Activated CD4-positive, alpha-beta T cell treated with anti-CD3 and anti-CD28 coated beads, Interleukin-2, amount 50 U/mL, for 1 hour (primary cell): ENCODE data around the gene SLC50A1.

Source experiments
- DNase-seq: peaks from one replicate; pipeline ENCODE4 v3.0.0-alpha.2; 2020

Gene SLC50A1

GRCh38 chr1:155135415-155136028 lies at the start of gene SLC50A1:
TSS of gene SLC50A1 (plus strand) at chr1:155135852. CDS start at chr1:155135912, 60 bp downstream.
- peak; percentile 91 for DNase-seq

GRCh38 chr1:155086128-155086741 lies 49.4 kb upstream of the SLC50A1 start:
- DNase-seq: peak; percentile 80

DNA sequence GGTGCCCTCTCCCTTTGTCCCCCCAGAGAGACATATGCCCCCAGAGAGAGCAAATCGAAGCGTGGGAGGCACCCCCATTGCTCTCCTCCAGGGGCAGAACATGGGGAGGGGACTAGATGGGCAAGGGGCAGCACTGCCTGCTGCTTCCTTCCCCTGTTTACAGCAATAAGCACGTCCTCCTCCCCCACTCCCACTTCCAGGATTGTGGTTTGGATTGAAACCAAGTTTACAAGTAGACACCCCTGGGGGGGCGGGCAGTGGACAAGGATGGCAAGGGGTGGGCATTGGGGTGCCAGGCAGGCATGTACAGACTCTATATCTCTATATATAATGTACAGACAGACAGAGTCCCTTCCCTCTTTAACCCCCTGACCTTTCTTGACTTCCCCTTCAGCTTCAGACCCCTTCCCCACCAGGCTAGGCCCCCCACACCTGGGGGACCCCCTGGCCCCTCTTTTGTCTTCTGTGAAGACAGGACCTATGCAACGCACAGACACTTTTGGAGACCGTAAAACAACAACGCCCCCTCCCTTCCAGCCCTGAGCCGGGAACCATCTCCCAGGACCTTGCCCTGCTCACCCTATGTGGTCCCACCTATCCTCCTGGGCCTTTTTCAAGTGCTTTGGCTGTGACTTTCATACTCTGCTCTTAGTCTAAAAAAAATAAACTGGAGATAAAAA lies 48.7 kb upstream of the SLC50A1 start:
- DNase-seq: no peak

DNA sequence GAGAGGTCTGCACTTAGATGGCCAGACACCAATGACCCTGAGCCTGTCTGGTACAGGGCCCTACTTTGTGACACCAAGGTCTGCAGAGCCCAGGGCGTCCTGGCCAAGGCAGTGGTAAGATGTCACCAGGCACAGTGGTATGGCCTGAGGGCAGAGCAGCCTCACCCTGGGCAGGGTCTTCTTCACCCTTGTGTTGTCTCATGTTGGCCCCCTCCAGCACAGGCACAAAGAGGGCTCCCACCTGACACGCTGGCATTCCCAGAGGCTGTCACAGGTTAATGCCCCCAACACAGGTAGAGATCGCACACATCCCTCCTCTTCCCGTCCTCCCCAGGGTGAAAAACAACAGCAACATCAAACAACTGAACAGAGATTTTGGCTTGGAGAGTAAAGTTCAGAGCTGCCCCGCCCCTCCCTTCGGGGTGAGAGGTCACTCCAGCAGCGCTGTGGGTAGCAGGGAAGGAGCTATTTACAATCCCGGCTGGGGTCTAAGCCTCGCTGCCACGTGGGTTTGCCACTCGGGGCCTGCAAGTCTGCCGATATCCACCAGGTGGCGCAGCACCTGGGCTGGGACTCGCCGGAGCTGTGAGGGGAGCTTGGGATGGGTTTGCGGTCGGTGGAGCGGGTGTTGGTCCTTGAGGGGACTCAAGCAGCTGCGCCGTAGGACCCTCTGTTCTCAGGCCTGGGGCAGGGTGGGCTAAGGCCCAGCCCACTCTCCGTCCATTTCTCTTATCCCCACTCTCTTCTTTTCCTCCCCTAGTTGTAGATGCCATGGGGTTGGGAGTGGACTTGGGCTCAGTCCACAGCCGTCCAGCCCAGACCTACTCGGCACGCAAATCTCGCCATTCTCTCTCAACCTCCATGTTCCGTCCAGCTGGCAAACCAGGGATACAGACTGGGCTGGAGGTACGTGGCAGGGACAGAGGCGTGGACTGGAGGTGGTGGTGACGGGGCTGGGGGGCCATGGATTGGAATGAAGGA lies 44.3 kb upstream of the SLC50A1 start:
- DNase-seq: peak; percentile 80

DNA sequence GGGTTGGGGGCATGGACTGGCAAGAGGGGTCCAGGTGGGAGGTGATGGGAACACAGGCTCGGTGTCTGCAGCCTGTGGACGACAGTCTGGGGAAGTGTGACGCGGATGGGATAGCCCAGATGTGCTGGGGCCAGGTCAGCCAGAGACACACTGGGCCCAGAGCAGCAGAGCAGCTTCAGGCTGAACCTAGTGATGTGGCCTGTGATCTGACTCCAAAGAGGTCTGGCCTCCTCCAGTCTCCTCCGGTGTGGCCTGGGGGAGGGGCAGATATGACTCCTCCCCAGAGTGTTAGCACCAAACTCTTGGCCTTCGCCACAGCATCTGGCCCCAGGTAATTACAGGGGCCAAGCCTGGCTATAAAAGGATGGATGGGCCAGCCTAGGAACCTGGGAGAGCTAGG lies 43.5 kb upstream of the SLC50A1 start:
- DNase-seq: no peak

GRCh38 chr1:155092641-155093040 lies 43.0 kb upstream of the SLC50A1 start:
- DNase-seq: no peak

GRCh38 chr1:155093911-155094621 lies 41.6 kb upstream of the SLC50A1 start:
- DNase-seq: no peak

GRCh38 chr1:155094622-155094948 lies 41.1 kb upstream of the SLC50A1 start:
- no peak for DNase-seq

- no peak for DNase-seq
Observed at GRCh38 chr1:155099331-155099730, 36.3 kb upstream of the SLC50A1 start.

GRCh38 chr1:155103325-155103724 lies 32.3 kb upstream of the SLC50A1 start:
- DNase-seq: no peak

GRCh38 chr1:155104605-155105534 lies 30.8 kb upstream of the SLC50A1 start:
- DNase-seq: no peak

DNA sequence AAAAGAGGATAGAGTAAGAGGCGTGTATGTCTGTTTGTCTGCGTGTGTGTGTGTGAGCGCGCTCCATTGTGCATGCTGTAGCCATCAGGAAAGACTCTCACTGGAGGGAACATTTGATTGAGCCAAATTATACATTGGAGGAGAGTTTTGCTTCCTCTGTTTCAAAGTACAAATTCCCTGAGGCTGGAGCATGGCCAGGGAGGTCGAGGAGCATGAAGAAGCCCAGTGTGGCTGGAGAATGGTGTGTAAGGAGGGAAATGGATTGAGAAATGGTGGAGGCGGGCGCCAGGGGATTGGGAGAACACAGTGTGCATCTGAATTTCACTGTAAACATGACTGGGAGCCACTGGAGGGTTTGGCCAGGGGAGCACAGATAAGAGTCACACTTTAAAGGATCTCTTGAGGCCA lies 30.0 kb upstream of the SLC50A1 start:
- no peak for DNase-seq

DNA sequence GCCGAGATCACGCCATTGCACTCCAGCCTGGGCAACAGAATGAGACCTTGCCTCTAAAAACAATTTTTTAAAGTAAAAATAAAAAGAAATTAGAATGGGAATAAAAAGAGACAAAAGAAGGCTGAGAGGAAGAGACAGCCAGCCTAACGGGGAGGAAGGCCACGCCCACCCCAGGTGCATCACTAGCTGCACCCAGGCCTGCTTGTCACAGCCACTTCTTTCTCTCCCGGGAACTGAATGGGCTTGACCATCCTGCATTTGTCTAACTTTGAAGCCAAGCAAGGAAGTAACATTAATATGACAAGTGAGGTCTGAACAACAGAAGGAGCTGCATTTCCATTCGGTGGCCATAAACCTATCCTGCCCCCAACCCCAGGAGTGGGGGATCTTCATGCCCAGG lies 28.8 kb upstream of the SLC50A1 start:
- no peak for DNase-seq

DNA sequence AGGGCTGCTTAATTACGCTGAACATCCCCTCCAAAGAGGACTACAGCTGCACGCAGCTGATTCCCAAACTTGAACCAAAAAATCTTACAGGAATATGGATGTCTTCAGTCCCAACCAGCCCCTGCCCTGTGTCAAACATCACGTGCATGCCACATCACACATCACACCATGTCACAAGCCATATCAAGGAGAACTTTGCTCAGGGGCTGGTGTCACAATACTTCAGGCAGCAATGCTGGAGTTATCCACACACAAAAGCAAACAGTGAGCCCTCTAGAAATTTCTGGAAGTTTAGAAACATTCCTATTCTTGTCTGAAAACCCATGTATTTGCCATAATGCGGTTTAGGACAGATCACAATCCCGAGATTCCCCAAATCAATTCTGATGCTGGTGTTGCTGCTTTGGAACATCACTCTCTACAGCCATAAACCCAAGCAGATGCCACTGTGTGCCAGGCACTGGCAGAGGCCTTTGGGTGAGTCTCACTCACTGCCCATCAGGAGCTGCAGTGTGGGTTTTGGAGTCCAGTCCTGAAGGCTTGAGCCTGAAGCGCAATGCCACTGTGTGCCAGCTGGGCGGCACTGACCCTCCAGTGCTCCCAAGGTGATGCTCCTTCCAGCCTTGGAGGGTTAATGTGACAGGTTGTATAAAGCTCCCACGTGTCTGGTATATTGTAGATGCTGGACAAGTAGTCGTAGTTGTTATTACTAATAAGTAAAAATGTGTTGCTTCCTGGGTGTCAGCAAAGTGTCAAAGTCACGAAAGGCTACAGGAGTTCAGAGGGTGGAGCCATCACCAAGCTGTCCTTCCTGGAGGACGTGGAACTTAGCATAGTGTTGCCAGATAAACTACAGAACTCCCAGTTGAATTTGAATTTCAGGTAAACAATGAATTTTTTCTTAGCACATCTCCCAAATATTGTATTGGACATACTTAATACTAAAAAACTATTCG lies 28.1 kb upstream of the SLC50A1 start:
- no peak for DNase-seq

DNA sequence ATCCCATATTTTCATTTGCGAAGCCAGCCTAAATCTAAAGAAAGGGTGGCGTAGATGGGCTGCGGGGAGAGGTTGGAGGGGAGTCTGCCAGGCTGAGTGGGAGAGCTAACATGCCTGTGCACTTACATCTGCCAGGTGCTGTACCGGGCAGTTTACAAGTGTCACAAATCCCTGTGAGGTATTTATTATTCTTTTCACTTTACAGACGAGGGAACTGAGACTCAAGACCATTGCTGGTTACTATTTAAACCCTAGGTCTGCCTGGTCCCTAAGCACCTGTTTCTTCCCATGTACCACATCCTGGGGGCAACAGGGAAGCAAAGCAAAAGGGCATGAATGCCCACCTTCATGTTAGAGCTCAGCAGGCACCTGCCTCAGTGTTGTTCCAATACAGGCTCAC lies 27.4 kb upstream of the SLC50A1 start:
- DNase-seq: no peak

DNA sequence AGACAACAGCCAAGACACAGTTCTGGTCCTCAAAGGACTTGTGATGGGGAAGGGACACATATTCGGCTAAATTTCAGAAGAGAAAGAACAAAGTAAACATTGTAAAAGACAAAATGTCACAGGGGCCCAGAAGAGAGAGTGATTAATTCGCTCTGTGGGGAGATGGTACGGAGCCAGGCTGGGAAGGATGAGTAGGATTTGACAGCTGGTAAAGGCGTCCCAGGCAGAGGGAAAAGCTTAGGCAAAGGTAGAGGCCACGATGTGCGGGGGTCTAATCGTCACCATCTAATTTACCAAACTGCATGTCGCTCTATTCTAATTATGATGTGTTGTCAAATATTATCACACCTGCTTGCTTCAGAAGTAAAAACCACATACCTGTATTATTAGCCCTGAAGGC lies 25.3 kb upstream of the SLC50A1 start:
- DNase-seq: no peak

- no peak for DNase-seq
Observed at GRCh38 chr1:155110826-155111225, 24.8 kb upstream of the SLC50A1 start.

DNA sequence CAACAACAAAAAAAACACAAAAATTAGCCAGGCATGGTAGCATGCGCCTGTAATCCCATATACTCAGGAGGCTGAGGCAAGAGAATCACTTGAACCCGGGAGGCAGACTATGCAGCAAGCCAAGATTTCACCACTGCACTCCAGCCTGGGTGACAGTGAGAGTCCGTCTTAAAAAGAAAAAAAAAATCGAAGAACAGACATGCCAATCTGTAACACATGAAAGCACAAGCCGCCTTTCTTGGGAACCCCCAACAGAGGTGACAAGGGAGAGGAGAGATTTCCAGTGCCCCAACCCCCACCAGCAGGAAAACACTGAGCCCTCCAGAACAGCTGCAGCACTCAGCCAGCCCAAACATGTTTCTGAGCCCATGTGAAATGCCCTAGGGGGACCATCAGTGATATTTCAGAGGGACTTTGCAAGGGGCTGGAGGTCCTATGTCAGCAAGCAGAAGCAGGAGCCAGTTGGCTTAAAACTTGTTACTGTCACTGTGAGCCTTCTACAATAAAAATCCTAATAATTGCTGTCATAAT lies 22.1 kb upstream of the SLC50A1 start:
- no peak for DNase-seq

GRCh38 chr1:155116113-155116764 lies 19.4 kb upstream of the SLC50A1 start:
- no peak for DNase-seq
